Fibroblast of pulmonary artery (primary cell): Measurements from ENCODE around the gene HOXC12.

Source experiments
- DNase-seq: peaks from one replicate; pipeline ENCODE4 v3.0.0-alpha.2; 2010; ENCODE audit warnings: low read depth
- H3K4me3 ChIP-seq: replicated peaks from 2 replicates; pipeline ENCODE4 v1.5.1; 2011; ENCODE audit warnings: low read depth, mild to moderate bottlenecking, control low read depth, low read length, moderate library complexity
- TF ChIP-seq, protein P1 (sequence below): IDR thresholded peaks from 2 replicates; pipeline ENCODE4 v1.5.1; 2011; ENCODE audit warnings: mild to moderate bottlenecking, control low read depth, low read length, inconsistent platforms; ENCODE audit errors: missing control alignments

Gene HOXC12

GRCh38 chr12:54004841-54005530 lies 50.3 kb downstream of the HOXC12 start:
- TF ChIP-seq, protein P1, sequence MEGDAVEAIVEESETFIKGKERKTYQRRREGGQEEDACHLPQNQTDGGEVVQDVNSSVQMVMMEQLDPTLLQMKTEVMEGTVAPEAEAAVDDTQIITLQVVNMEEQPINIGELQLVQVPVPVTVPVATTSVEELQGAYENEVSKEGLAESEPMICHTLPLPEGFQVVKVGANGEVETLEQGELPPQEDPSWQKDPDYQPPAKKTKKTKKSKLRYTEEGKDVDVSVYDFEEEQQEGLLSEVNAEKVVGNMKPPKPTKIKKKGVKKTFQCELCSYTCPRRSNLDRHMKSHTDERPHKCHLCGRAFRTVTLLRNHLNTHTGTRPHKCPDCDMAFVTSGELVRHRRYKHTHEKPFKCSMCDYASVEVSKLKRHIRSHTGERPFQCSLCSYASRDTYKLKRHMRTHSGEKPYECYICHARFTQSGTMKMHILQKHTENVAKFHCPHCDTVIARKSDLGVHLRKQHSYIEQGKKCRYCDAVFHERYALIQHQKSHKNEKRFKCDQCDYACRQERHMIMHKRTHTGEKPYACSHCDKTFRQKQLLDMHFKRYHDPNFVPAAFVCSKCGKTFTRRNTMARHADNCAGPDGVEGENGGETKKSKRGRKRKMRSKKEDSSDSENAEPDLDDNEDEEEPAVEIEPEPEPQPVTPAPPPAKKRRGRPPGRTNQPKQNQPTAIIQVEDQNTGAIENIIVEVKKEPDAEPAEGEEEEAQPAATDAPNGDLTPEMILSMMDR = no peak
- H3K4me3 ChIP-seq = no peak overlapping the region
- no peak for DNase-seq

GRCh38 chr12:54005531-54005852 lies 50.8 kb downstream of the HOXC12 start:
- TF ChIP-seq, protein P1 = no peak
- no peak for DNase-seq
- no peak overlapping the region for H3K4me3 ChIP-seq

- H3K4me3 ChIP-seq = peak overlapping the region; percentile 27
These were observed 51.3 kb downstream of the HOXC12 start for GRCh38 chr12:54005853-54006558.

DNA sequence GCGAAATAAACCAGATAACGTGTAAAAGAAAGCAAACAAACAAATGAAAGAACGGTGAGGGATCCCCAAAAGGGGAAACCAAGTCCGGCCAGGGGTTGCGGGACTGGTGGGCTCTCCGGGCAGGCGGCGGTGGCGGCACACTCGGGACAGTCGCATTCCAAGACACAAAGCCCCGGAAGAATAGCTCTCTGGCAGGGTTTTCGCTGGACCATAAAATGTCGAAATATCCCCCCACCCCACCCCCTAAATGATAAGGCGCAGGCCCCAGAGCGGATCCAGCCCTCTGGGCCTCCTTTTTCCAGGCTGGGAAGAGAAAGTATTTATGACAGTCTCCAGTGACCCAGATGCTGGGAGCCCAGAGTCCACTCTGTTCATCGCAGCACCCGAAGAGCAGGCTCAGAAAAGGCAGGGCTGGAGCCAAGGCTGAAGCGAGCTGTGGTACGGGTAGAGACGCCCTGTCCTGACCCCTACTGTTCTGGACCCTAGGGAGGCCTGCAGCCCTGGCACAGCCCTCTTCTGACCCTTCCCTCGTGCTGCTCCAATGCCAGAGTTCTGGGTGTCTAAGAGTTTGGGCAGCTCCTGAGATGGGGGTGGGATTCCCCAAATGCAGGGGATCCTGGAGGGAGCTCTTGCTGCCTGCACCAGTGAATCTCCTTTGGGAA lies 52.0 kb downstream of the HOXC12 start:
- DNase-seq = no peak
- peak overlapping the region; percentile 27 for H3K4me3 ChIP-seq

More at GRCh38 chr12:54005853-54006558, 51.3 kb downstream of the HOXC12 start:
- DNase-seq = peak; percentile 81
- TF ChIP-seq, protein P1 = peak; percentile 74

GRCh38 chr12:54007538-54008259 lies 53.0 kb downstream of the HOXC12 start:
- H3K4me3 ChIP-seq = no peak overlapping the region
- no peak for DNase-seq
- TF ChIP-seq, protein P1 = no peak

More for the DNA sequence above, 52.0 kb downstream of the HOXC12 start:
- TF ChIP-seq, protein P1 = no peak

DNA sequence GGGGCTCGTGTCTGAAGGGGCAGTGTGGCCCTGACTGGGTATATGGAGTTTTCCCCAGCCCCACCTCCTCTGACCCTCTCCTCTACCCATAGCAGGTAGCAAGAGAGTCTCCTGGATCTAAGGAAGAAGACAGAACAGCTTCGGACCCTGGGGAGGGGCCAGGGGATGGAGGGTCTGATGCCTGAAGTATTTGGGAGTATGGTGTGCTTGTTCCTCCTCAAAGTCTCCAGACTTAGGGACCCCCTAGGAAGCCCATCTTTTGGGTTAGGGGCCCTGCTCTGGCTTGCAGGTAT lies 53.5 kb downstream of the HOXC12 start:
- no peak for DNase-seq
- no peak overlapping the region for H3K4me3 ChIP-seq
- TF ChIP-seq, protein P1 = no peak
